Panc1 (cell line): ENCODE measurements around the gene KCTD1.

Experiments
- POLR2AphosphoS5 ChIP-seq: IDR thresholded peaks from 2 replicates; pipeline ENCODE4 v1.6.1; 2012; ENCODE audit warnings: mild to moderate bottlenecking, low read depth, low read length, moderate library complexity
- SIN3A ChIP-seq: IDR thresholded peaks from 2 replicates; pipeline ENCODE4 v1.6.1; 2012; ENCODE audit warnings: low read depth, mild to moderate bottlenecking, low read length, moderate library complexity, borderline replicate concordance; ENCODE audit not compliant: insufficient read depth
- TCF7L2 ChIP-seq: IDR thresholded peaks from 2 replicates; pipeline ENCODE4 v1.6.1; 2011; ENCODE audit warnings: mild to moderate bottlenecking, low read depth, low read length, inconsistent platforms
- TF ChIP-seq, protein P1 (sequence below): fragments of 450-650 bp; IDR thresholded peaks from 2 replicates; pipeline ENCODE4 v1.5.1; 2017; ENCODE audit warnings: mild to moderate bottlenecking
- TF ChIP-seq, protein P2 (sequence below), 2 experiments: IDR thresholded peaks; 2 replicates each; pipeline ENCODE4 v1.6.1; 2011 to 2012; ENCODE audit warnings: low read depth in 2 of 2, control low read depth in 1 of 2, low read length in 1 of 2, mild to moderate bottlenecking in 1 of 2, moderate library complexity in 1 of 2; ENCODE audit not compliant: insufficient read depth in 1 of 2

DNA sequence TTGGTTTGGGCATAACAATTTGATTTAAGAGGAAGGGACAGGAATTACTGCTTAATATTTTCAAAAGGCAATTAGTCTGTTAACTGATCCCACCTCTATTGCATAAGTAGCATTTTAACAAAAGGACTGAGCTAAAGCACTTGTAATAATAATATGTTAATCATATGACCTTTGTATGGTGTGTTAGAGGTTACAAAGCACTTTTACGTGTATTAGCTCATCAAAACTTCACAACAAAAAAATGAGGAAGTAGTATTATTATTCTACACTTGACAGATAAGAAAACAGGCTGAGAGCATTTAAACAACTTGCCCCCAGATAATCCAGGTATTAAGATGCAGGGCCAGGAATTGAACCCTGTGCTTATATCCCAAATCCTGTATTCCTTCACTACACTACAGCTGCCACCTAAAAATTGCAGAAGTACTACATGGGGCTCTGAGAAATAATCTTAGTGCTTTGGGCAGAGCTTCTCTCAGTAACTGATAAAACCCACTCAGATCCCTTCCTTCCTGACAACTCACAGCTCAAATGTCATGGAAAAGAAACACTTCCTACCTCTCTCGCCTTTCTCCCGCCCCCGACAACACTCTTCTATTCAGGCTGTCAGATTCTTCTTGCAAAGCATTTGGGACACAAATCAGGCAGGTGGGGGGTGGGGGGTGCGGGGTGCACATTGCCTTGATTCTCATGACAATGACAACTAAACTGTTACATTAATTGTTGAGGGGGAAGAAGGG, 20.7 kb upstream of the KCTD1 start:
- no peak for TF ChIP-seq POLR2AphosphoS5
- TF ChIP-seq, protein P1, sequence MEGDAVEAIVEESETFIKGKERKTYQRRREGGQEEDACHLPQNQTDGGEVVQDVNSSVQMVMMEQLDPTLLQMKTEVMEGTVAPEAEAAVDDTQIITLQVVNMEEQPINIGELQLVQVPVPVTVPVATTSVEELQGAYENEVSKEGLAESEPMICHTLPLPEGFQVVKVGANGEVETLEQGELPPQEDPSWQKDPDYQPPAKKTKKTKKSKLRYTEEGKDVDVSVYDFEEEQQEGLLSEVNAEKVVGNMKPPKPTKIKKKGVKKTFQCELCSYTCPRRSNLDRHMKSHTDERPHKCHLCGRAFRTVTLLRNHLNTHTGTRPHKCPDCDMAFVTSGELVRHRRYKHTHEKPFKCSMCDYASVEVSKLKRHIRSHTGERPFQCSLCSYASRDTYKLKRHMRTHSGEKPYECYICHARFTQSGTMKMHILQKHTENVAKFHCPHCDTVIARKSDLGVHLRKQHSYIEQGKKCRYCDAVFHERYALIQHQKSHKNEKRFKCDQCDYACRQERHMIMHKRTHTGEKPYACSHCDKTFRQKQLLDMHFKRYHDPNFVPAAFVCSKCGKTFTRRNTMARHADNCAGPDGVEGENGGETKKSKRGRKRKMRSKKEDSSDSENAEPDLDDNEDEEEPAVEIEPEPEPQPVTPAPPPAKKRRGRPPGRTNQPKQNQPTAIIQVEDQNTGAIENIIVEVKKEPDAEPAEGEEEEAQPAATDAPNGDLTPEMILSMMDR: no peak
- TF ChIP-seq, protein P2, sequence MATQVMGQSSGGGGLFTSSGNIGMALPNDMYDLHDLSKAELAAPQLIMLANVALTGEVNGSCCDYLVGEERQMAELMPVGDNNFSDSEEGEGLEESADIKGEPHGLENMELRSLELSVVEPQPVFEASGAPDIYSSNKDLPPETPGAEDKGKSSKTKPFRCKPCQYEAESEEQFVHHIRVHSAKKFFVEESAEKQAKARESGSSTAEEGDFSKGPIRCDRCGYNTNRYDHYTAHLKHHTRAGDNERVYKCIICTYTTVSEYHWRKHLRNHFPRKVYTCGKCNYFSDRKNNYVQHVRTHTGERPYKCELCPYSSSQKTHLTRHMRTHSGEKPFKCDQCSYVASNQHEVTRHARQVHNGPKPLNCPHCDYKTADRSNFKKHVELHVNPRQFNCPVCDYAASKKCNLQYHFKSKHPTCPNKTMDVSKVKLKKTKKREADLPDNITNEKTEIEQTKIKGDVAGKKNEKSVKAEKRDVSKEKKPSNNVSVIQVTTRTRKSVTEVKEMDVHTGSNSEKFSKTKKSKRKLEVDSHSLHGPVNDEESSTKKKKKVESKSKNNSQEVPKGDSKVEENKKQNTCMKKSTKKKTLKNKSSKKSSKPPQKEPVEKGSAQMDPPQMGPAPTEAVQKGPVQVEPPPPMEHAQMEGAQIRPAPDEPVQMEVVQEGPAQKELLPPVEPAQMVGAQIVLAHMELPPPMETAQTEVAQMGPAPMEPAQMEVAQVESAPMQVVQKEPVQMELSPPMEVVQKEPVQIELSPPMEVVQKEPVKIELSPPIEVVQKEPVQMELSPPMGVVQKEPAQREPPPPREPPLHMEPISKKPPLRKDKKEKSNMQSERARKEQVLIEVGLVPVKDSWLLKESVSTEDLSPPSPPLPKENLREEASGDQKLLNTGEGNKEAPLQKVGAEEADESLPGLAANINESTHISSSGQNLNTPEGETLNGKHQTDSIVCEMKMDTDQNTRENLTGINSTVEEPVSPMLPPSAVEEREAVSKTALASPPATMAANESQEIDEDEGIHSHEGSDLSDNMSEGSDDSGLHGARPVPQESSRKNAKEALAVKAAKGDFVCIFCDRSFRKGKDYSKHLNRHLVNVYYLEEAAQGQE (IDR thresholded peaks at IDR 0.05; ENCODE audit: insufficient read depth in 1 of 2, low read depth in 2 of 2, low read length in 1 of 2): no peak
- TF ChIP-seq TCF7L2: no peak
- TF ChIP-seq SIN3A: no peak
